HG03342 (cell line): ENCODE results near the gene ERGIC3.
"Not testable (repeated sequence)": the region's sequence is repeated elsewhere in the genome, so short reads cannot be mapped to it uniquely, and the experiment has no call there.

Experiments used
- ATAC-seq: cut with Tn5 transposase; IDR thresholded peaks from one replicate; pipeline ENCODE4 v1.9.1; 2021; ENCODE audit warnings: mild to moderate bottlenecking, moderate library complexity; ENCODE audit not compliant: unreplicated experiment

Gene ERGIC3

GRCh38 chr20:35517125-35517524, 24.8 kb upstream of the ERGIC3 start:
- ATAC-seq, result no peak

GRCh38 chr20:35517767-35518166, 24.1 kb upstream of the ERGIC3 start:
- not testable (repeated sequence) for ATAC-seq

GRCh38 chr20:35518955-35519354, 22.9 kb upstream of the ERGIC3 start:
- no peak for ATAC-seq

- ATAC-seq, result no peak
Observed at GRCh38 chr20:35523298-35523888, 18.5 kb upstream of the ERGIC3 start.

- no peak for ATAC-seq
Observed at GRCh38 chr20:35525639-35526038, 16.2 kb upstream of the ERGIC3 start.

- no peak for ATAC-seq
Observed at GRCh38 chr20:35527122-35527769, 14.6 kb upstream of the ERGIC3 start.

- no peak for ATAC-seq
Observed at GRCh38 chr20:35529552-35529951, 12.3 kb upstream of the ERGIC3 start, which contains the start of gene C20orf173. Gene C20orf173, minus strand, starts transcription at chr20:35529652. Its CDS starts 279 bp downstream, at chr20:35529373.

GRCh38 chr20:35539756-35540212, 2.1 kb upstream of the ERGIC3 start:
- ATAC-seq, result no peak

GRCh38 chr20:35541118-35541782, 628 bp upstream of the ERGIC3 start:
- ATAC-seq, result no peak

- ATAC-seq, result no peak
Observed at GRCh38 chr20:35542990-35543389, 1.1 kb downstream of the ERGIC3 start.

GRCh38 chr20:35544436-35544835, 2.6 kb downstream of the ERGIC3 start:
- no peak for ATAC-seq

- ATAC-seq, result not testable (repeated sequence)
Observed at GRCh38 chr20:35544941-35545340, 3.1 kb downstream of the ERGIC3 start.

- ATAC-seq, result no peak
Observed at GRCh38 chr20:35546127-35546526, 4.2 kb downstream of the ERGIC3 start.

- ATAC-seq, result no peak
Observed at GRCh38 chr20:35547329-35547728, 5.5 kb downstream of the ERGIC3 start.

GRCh38 chr20:35551503-35551902, 9.6 kb downstream of the ERGIC3 start:
- ATAC-seq, result no peak

- no peak for ATAC-seq
Observed at GRCh38 chr20:35552914-35553313, 11.0 kb downstream of the ERGIC3 start.

GRCh38 chr20:35555461-35555860, 13.6 kb downstream of the ERGIC3 start:
- not testable (repeated sequence) for ATAC-seq

- no peak for ATAC-seq
Observed at GRCh38 chr20:35555951-35556645, 14.2 kb downstream of the ERGIC3 start.

- ATAC-seq, result no peak
Observed at GRCh38 chr20:35556871-35557270, 15.0 kb downstream of the ERGIC3 start.

- no peak for ATAC-seq
Observed at GRCh38 chr20:35558451-35558850, 16.6 kb downstream of the ERGIC3 start.

GRCh38 chr20:35559042-35559693, 17.3 kb downstream of the ERGIC3 start:
- no peak for ATAC-seq
